ENCODE measurements around the gene APOE. TPM values are rescaled to one million over a fixed set of nuclear protein-coding genes. Genes with fewer than 3 reads are reported as not detected.
A peak's percentile ranks its signal among the peaks of the same experiment; 100 is the strongest.

Gene APOE
- total and polyA plus RNA-seq, 9 of the 15 experiments (the other 6 are each of a cell fraction or from before 2014, with no cell fraction given): 0.14 to 180 (median 58.1) TPM; not detected in 1

DNA sequence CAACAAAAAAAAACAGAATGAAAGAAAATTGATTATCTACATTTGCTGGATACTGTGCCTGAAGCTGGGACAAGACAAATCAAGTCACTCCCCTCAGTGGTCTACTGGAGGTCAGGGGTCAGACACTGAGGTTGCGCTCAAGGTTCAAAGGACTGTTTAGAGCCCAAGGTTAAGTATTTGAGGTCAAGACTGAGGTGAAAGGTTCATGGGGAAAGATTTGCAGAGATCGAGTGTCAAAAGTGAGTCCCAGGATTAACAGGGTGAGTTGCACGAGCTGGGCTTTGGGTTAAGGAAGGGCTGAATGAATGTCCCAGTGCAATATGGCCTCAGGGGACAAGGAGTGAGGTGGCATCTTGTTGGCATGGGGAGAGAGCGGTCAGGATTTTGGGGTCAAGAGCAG lies 17.9 kb upstream of the APOE start:
- 73% methylated on average over 4 of the region's 4 CpGs for WGBS (ENCODE audit: insufficient coverage, low coverage, missing lambda C conversion rate)
- Histone ChIP-seq H2AFZ (ENCODE audit: low read depth, low read length) (no peak overlapping the region), H3K27me3 (ENCODE audit: control insufficient read depth in 2 of 2, insufficient read depth in 2 of 2, low read length in 2 of 2) (no peaks in the 10 kb centered on the region), H3K9me1 (ENCODE audit: control insufficient read depth, insufficient read depth, low read length) (no peaks in the 10 kb centered on the region), H3K9me3 (replicated peaks; ENCODE audit: control insufficient read depth, insufficient read depth, low read depth, low read length) (no peaks in the 10 kb centered on the region; the same call in 1 of the 2 replicates), H3K27ac (ENCODE audit: extremely low read depth, low read depth, low read length) (no peak overlapping the region), H3K9ac (ENCODE audit: insufficient read depth in 1 of 2, low read depth in 2 of 2, low read length in 2 of 2) (no peak overlapping the region), H3K36me3 (ENCODE audit: control insufficient read depth, insufficient read depth, low read length) (peaks cover 29% of the 10 kb centered on the region), H4K20me1 (replicated peaks; ENCODE audit: control insufficient read depth, insufficient read depth, low read length) (0 out of 2 replicates have a peak, but pooled peaks cover 6% of the 10 kb centered on the region), H3K4me1 (replicated peaks in 1 of 2; ENCODE audit: control insufficient read depth in 2 of 2, insufficient read depth in 2 of 2, low read length in 2 of 2) (peaks cover 16 to 21% of the 10 kb centered on the region in 2 experiments), H3K4me2 (ENCODE audit: insufficient read depth, low read length) (no peak overlapping the region), H3K4me3 (no peak overlapping the region), H3K79me2 (ENCODE audit: control insufficient read depth, insufficient read depth, low read length) (peaks cover 18% of the 10 kb centered on the region)
- TF ChIP-seq KDM1A (IDR thresholded peaks at IDR 0.05) (peak; percentile 94 to 97), NBN (IDR thresholded peaks at IDR 0.05; ENCODE audit: low read depth) (no peak), NR2C1 (IDR thresholded peaks at IDR 0.05) (no peak; the same call in 1 of the 2 replicates), NR2C1 (tag; IDR thresholded peaks at IDR 0.05) (0 out of 2 replicates have a peak, but pooled peaks have one; percentile 10), HDAC1 (IDR thresholded peaks at IDR 0.05) (0 out of 4 replicates have a peak, but pooled peaks of 1 of the 2 experiments have one; percentile 24)
- TF ChIP-seq, protein P1, sequence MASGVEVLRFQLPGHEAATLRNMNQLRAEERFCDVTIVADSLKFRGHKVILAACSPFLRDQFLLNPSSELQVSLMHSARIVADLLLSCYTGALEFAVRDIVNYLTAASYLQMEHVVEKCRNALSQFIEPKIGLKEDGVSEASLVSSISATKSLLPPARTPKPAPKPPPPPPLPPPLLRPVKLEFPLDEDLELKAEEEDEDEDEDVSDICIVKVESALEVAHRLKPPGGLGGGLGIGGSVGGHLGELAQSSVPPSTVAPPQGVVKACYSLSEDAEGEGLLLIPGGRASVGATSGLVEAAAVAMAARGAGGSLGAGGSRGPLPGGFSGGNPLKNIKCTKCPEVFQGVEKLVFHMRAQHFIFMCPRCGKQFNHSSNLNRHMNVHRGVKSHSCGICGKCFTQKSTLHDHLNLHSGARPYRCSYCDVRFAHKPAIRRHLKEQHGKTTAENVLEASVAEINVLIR (CRISPR knock-in tag; IDR thresholded peaks at IDR 0.05): no peak
- in situ Hi-C loops (cut with MboI): no loop called here
- FAIRE-seq (no peak), DNase-seq (ENCODE audit: extremely low read depth in 1 of 4, low spot score in 3 of 4) (no peak), ATAC-seq (no peak)
- ChIA-PET CTCF (ENCODE audit: low intra/inter-chr PET ratio) (no interaction called here), POLR2A (no interaction called here)
- intact Hi-C loops (cut with micrococcal nuclease): no loop called here
- BruUV-seq (replicated peaks): no TSS peak
